GM19467 (cell line): ENCODE measurements around the gene SLC16A13.
"Not testable (repeated sequence)": the region's sequence is repeated elsewhere in the genome, so short reads cannot be mapped to it uniquely, and the experiment has no call there.

Experiments
- ATAC-seq: cut with Tn5 transposase; IDR thresholded peaks from one replicate; pipeline ENCODE4 v1.9.1; 2021; ENCODE audit warnings: mild to moderate bottlenecking, moderate library complexity; ENCODE audit not compliant: unreplicated experiment

The SLC16A13 gene, protein sequence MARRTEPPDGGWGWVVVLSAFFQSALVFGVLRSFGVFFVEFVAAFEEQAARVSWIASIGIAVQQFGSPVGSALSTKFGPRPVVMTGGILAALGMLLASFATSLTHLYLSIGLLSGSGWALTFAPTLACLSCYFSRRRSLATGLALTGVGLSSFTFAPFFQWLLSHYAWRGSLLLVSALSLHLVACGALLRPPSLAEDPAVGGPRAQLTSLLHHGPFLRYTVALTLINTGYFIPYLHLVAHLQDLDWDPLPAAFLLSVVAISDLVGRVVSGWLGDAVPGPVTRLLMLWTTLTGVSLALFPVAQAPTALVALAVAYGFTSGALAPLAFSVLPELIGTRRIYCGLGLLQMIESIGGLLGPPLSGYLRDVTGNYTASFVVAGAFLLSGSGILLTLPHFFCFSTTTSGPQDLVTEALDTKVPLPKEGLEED

DNA sequence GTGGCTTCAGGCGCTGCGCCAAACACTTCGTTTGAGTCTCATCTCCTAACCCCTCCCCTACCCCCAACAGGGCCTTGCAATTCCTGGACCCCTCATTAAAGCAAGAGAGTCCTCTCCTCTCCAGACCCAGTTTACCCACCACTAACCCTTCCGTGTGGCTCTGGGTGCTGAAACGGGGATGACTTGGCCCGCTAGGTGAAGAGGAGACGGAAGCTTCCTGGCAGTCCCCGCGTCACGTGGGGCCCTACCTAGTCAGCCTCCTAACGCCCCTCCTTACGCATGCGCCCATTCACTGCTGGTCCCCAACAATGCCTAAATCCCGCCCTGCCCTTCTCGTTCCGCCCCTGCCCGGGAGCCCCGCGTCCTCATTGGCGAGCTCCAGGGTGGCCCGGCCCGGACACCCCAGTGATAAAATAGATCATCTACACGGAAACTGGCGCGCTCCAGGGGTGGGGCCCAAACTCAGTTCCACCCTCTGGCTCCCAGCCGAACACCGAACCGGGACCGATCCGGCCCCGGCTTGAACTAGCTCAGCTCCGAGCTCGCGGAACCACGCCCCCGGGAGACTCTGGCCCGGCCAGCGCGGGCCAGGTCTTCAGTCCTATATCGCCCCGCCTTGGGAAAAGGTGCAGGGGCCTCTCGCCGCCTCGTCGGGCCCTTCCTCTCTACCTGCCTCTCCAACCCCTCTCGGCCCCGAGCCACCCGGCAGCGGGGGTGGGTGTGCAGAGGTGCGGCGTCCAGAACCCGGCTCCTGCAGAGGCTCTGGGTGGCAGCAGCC lies at the start of gene SLC16A13:
Gene SLC16A13 (plus strand): TSS at position 425 of the 778 bp plus-strand sequence. CDS start 368 bp downstream, outside the sequence.
- ATAC-seq: peak; percentile 86

DNA sequence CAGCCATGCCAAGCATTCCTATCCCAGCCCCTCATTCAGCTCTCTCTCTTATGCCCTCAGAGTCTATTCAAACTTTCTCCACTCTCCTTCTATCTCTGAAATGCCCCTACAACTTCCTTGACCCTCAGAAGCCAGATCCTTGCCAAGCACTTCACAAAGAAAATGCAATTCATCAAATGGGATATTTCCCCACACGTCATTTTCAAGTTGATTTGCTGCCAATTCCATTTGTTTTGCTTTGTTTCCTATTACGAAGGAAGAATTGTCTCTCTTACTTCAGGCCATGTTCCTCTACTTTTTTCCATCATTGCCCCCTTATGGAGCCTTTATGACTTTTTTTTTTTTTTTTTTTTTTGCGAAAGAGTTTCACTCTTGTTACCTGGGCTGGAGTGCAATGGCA lies 49.1 kb upstream of the SLC16A13 start:
- ATAC-seq: no peak

DNA sequence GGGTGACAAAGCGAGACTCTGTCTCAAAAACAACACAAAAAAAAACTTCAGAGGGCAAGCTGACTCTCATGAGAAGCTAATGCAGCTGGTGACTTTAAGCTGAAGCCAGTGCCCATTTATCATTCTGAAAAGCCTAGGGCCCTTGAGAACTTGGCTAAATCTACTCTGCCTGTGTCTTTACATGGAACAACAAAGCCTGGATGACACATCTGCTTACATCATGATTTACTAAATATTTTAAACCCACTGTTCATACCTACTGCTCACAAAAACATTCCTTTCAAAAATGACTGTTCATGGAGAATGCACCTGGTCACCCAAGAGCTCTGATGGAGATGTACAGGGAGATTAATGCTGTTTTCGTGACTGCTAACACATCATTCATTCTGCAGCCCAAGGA lies 46.0 kb upstream of the SLC16A13 start:
- ATAC-seq: no peak

DNA sequence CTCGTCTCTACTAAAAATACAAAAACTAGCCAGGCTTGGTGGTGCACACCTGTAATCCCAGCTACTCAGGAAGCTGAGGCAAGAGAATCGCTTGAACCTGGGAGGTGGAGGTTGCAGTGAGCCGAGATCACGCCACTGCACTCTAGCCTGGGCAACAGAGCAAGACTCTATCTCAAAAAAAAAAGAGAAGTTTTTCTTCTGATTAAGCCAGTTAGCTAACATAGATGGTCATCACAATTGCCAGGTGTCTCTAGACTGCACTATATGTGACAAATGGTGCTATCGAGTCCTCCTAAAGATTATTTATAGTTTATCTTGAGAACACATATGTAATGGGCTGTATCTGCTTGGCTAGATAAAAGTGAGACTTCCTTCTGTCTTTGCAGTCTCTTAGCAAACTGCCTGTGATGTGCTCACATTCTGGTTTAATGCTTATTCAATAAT lies 42.2 kb upstream of the SLC16A13 start:
- ATAC-seq: not testable (repeated sequence)

DNA sequence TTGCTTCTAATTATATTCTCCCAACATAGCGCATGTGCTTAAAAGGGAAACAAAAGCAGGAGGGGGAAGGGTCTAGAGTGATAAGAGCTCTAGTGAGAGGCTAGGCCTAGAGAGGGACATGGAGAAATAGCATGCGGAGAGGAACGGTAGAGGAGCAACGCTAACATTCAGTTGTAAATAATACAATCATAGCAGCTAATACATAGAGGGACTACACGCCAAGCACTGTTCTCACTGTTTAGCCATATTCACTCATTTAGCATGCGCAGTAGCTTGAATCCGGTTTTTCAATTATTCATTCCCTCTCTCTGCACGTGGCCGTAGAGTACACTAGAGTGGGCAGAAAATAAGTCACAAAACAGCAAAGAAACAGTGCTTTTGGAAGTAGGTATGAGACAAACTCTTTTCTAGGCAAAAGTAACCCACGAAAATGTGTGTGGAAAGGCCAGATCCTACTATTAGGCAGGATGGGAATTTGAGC lies 41.7 kb upstream of the SLC16A13 start:
- ATAC-seq: no peak

DNA sequence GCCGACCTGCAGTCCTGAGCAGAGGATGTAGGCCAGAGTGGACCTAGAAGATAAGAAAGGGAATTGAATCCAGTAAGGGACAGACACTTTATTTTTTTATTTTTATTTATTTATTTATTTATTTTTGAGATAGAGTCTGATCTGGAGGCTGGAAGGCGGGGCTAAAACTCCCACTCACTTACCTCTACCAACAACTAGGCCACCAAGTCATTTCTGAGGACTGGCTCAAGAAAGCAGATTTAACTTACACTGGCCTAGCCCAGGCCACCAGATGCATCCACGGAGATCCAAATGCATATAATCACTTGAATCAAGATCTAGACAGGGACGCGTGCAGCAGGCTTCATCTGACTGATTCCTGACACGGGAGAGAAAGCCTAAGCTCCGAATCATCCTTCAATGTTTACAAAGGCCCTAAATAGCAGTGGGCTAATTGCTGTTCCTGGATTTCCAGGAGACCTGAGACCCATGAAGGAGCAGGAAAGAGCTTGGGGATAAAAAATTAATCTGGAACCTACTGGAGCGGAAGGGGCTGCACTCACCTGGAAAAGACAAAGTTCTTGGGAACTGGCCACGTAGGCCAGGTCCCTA lies 41.1 kb upstream of the SLC16A13 start:
- no peak for ATAC-seq

DNA sequence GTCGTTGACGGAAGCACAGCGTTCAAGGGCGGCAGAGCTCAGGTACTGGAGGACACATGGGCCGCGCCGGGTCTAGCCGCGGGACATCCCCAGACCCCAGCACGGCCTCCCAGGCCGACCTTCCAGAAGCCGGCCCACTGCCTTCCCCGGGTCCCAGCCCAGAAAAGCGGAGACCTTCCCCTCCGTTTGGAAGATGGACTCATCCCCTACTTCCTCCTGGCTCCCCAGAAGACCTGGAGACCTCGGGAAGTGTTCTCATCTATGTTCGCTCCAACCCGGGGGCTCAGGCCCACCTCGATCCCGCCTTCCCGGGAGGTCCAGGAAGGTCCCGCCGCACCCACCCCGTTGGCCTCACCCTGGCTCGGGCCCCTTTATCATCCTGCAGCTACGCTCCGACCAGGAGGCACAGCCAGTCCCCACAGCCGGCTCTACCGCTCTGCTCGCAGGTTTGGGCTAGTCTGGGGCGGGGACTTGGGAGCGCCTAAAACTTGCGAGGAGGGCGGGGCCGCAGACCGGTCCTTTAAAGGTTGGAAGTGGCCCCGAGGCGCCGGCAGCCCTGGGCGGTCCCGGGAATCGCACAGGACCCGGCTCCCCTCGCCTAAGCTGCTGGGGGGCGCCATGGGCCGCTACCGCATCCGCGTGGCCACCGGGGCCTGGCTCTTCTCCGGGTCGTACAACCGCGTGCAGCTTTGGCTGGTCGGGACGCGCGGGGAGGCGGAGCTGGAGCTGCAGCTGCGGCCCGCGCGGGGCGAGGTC lies 40.1 kb upstream of the SLC16A13 start, which contains the start of gene ALOX12:
Gene ALOX12 (plus strand): TSS at position 550 of the 756 bp plus-strand sequence. CDS start 69 bp downstream, at position 619.
- ATAC-seq: no peak

DNA sequence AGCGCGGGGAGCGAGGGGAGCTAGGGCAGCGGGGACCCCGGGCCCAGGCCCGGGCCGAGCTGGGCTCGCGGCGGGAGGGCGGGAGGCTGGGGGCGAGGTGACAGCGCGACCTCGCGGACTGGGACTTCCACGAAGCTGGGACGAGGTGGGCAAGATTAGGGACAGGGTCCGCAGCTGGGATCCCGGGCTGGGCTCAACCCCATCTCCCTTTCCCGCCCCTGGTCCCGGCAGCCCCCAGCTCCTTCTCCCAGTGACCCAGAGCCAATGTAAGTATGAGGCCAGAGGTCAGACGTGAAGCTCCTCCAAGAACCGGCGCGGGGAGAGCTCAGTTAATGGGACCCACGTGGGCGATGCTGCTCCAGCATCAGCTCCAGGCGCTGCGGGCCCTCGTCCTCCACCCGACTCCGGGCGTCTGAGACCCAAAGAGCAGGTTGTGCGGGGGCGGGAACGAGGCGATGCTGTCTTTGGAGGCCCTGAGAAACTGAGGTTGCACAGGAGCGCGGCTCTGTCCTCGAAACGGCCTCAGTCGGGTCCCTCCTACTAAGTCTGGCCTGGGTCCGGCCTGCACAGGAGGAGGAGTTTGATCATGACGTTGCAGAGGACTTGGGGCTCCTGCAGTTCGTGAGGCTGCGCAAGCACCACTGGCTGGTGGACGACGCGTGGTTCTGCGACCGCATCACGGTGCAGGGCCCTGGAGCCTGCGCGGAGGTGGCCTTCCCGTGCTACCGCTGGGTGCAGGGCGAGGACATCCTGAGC lies 39.4 kb upstream of the SLC16A13 start:
- ATAC-seq: no peak

DNA sequence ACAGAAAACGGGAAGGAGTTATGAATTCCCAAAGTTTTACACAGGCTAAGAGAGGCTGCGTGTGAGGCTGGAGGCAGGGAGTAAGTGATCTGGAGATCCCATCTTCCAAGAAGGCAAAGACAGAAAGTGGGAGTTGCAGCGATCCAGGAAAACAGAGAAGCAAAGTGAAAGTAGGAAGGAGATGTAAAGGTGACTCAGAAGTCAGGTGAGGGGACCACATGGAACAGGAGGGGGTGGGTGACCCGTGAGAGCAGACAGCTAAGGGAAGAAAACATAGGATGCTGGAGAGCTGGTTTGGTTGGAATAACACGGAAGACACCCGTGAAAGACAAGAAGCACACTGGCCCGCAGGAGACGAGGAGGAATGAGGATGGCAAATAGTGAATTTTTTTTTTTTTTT lies 38.6 kb upstream of the SLC16A13 start:
- no peak for ATAC-seq

DNA sequence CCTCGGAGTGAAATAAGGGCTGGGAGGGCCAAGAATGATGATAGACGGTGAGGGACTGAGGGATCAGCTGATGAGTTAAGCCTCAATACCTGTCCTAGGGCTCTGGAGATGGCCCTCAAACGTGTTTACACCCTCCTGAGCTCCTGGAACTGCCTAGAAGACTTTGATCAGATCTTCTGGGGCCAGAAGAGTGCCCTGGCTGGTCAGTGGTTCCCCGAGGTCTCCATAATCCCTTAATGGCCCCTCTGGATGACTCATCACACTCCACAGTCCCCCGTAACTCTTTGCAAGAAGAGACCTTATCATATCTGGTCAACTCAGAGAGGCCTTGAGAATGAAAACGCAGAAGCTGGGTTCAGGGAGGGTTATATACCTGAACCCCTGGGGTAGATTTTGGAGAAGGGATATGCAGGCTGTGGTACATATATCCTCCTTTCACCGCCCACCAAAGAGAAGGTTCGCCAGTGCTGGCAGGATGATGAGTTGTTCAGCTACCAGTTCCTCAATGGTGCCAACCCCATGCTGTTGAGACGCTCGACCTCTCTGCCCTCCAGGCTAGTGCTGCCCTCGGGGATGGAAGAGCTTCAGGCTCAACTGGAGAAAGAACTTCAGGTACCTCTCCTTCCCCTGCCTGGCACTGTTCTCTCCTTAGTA lies 36.8 kb upstream of the SLC16A13 start:
- no peak for ATAC-seq

DNA sequence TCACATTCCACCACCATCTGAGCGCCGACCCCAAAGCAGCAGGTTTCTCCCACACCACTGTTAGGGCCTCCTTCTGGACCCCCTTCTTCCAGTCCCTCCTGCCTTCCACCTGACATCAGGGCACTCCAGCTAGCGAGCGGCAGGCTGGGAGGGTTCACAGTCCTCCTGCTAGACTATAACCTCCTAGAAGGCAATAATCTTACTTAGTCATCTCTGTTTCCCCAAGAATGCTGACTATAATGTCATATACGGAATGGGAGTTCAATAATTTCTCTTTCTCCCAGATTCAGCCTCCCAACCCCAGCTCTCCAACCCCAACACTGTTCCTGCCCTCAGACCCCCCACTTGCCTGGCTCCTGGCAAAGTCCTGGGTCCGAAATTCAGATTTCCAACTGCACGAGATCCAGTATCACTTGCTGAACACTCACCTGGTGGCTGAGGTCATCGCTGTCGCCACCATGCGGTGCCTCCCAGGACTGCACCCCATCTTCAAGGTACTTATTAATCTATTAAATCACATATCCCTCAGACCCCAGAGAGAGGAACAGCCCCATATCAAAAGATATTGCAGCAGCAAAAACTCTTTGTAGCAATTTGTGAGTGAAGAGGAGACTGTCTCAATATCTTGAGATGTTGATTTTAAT lies 34.4 kb upstream of the SLC16A13 start:
- ATAC-seq: no peak

DNA sequence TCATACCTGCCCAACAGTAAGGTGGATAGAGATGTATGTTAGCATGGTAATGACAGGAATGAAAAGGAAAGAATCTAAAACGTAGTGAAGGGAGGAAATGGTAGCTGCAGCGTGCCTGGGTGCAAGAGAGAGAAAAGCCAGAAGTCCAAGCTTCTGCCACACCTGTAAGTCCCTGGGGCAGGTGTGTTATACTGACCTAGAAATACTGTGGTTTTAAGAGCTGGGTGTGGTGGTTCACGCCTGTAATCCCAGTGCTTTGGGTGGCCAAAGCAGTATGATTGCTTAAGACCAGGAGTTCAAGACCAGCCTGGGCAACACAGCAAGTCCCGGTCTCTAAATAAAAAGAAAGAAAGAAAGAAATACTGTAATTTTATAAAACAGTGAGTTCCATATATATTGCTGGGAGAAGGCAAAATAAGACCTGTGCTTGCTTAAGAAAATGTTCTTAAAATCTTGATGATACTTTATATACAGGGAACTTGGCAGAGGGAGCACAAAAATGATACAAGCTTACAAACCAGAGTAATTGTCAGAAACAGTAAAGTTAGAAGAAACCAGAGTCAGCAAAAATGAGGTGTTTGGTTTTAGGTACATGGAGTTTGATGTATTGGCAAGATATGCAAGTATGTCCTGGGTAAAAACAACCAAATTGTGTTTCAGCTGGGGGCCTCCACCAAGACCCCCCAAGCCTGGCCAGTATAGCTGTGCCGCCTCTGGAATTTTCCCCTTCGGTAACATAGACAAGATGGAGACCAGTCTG lies 33.3 kb upstream of the SLC16A13 start:
- no peak for ATAC-seq

DNA sequence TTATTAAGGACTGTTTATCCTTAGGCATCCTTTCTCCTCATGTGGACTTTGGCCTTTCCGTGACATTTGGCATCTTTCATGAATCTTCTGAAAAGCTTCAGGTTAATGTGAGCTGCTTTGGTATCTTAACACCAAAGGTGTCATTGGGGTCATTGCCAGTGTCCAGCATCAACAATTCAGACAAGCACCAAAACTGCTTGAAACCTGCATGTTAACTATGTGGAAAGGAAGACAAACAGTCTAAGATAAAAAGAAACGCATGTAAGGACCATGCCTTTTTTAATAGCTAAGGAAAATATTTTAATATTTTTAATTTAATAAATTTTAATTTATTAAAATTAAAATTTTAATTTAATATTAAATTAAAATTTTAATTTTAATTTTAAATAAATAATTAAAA lies 32.1 kb upstream of the SLC16A13 start:
- ATAC-seq: no peak

DNA sequence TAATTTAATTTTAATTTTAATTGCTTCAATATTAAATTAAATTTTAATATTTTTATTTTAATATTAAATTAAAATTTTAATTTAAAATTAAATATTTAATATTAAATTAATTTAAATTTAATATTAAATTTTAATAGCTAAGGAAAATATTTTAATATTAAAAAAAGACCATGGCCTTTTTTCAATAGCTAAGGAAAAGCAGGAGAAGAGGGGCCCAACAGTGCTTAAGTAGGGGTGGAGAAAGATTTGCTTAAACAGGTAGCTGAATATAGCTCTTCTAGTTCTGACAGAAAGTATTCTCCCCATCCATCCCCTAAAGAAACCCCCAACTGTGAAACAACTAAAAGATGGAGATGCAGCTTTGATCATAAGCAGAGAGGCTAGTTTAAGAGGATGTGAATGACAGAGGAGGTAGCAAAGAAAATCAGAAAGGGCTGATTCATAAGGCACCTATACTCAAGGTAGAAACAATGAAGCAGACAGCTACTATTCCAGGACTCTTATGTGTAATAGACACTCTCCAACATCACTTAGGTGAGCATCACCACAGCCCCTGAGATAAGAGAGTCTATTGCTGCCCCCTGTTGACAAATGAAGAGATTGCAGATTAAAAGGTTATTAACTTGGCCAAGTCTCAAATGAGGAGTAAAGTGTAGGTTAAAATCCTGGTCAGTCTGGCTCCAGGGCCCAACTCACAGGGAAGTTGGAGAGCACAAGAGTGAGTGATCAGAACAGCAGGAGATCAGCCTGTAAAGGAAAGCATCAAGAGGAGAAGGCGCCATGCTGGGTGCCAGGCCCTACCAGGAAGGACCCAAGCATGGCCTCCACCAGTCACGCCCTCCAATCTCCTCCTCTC lies 31.2 kb upstream of the SLC16A13 start:
- no peak for ATAC-seq

DNA sequence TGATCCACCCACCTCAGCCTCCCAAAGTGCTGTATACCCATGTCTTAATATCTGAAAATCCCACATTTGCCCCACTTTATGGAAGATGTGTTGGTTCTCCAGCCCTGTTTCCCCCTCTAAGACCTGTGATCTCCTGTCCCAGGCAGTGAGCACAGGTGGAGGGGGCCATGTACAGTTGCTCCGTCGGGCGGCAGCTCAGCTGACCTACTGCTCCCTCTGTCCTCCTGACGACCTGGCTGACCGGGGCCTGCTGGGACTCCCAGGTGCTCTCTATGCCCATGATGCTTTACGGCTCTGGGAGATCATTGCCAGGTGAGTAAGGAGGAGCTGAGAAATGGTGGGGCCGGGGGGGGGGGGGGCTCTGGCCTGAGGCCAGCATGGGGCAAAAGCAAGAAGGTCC lies 30.1 kb upstream of the SLC16A13 start:
- no peak for ATAC-seq

DNA sequence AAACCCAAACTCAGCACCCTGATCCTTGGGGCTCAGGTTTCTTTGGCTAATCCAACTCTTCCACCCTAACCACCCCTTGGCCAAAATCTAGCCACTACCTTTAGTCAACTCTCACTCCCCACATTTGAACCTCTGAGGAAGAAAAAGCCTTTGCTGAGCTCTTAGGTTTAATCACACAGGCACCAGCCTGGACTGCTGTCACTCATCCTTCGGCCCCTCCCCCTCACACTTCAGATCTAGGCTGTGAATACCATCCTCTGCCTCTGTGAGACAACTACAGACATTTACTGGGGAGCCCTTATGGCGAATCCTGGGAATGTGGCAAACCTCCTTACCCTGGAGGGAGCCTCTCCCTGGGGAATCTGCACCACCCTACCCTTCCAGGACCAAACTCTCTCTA lies 28.7 kb upstream of the SLC16A13 start:
- ATAC-seq: no peak

DNA sequence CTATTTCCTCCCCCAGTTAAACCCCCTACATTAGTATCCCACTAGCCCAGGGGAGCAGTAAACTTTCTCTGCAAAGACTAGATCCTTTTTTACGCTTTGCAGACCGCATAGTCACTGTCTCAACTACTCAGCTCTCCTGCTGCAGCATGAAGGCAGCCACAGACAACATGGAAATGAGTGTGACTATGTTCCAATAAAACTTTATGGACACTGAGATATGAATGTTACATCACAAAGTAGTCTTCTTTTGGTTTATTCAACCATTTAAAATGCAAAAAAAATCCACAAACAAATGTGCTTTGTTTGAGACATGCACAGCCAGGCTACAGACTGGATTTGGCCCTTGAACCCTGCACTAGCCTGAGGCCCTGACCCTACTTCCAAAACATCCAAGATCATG lies 25.3 kb upstream of the SLC16A13 start:
- no peak for ATAC-seq
